HEK293 (cell line): ENCODE measurements around the gene NINL.

Experiments used
- BCL11A ChIP-seq: fragments of 450-650 bp; formaldehyde crosslinking; IDR thresholded peaks from 2 replicates; pipeline ENCODE4 v1.5.1; 2016; ENCODE audit warnings: low read depth, missing biosample characterization, missing genetic modification characterization
- CTCF ChIP-seq: fragments of 450-650 bp; formaldehyde crosslinking; IDR thresholded peaks from 2 replicates; pipeline ENCODE4 v1.5.1; 2016; ENCODE audit warnings: missing biosample characterization, missing genetic modification characterization
- ZBTB1 ChIP-seq: fragments of 450-650 bp; formaldehyde crosslinking; IDR thresholded peaks from 2 replicates; pipeline ENCODE4 v1.5.1; 2016; ENCODE audit warnings: missing biosample characterization, missing genetic modification characterization
- ZNF112 ChIP-seq: fragments of 450-650 bp; formaldehyde crosslinking; IDR thresholded peaks from 2 replicates; pipeline ENCODE4 v1.5.0; 2017; ENCODE audit warnings: missing biosample characterization, missing genetic modification characterization
- ZNF521 ChIP-seq: fragments of 450-650 bp; formaldehyde crosslinking; IDR thresholded peaks from 2 replicates; pipeline ENCODE4 v1.5.1; 2017; ENCODE audit warnings: missing biosample characterization, mild to moderate bottlenecking, missing genetic modification characterization
- ZNF561 ChIP-seq: fragments of 450-650 bp; IDR thresholded peaks from 2 replicates; pipeline ENCODE4 v1.5.1; 2018; ENCODE audit warnings: missing biosample characterization, missing genetic modification characterization, borderline replicate concordance
- ZNF580 ChIP-seq: fragments of 450-650 bp; formaldehyde crosslinking; IDR thresholded peaks from 2 replicates; pipeline ENCODE4 v1.5.1; 2016; ENCODE audit warnings: missing biosample characterization, missing genetic modification characterization
- ZNF670 ChIP-seq: fragments of 450-650 bp; formaldehyde crosslinking; IDR thresholded peaks from 2 replicates; pipeline ENCODE4 v1.5.1; 2016; ENCODE audit warnings: missing biosample characterization, missing genetic modification characterization, low read depth
- ZNF777 ChIP-seq: fragments of 450-650 bp; formaldehyde crosslinking; IDR thresholded peaks from 2 replicates; pipeline ENCODE4 v1.5.1; 2017; ENCODE audit warnings: missing biosample characterization, missing genetic modification characterization, borderline replicate concordance
- ZSCAN5A ChIP-seq: fragments of 450-650 bp; formaldehyde crosslinking; IDR thresholded peaks from 2 replicates; pipeline ENCODE4 v1.5.1; 2016; ENCODE audit warnings: missing biosample characterization, missing genetic modification characterization

GRCh38 chr20:25480156-25480555 lies 105.2 kb downstream of the NINL start:
- no peak for TF ChIP-seq ZNF777 (tag by site-specific recombination)
- no peak for TF ChIP-seq ZNF561 (tag by site-specific recombination)
- TF ChIP-seq CTCF (tag by site-specific recombination): no peak
- TF ChIP-seq BCL11A (tag by site-specific recombination): no peak
- no peak for TF ChIP-seq ZNF670
- no peak for TF ChIP-seq ZNF521 (tag by site-specific recombination)
- no peak for TF ChIP-seq ZNF112 (tag by site-specific recombination)
- TF ChIP-seq ZSCAN5A (tag by site-specific recombination): no peak
- no peak for TF ChIP-seq ZBTB1 (tag by site-specific recombination)
- no peak for TF ChIP-seq ZNF580 (tag by site-specific recombination)
